ENCODE results near the gene SLC12A2. TPM values are rescaled to one million over a fixed set of nuclear protein-coding genes. Genes with fewer than 3 reads are reported as not detected.

SLC12A2 gene
- total RNA-seq, 1 donor from 2014 or later: 24.1 TPM

DNA sequence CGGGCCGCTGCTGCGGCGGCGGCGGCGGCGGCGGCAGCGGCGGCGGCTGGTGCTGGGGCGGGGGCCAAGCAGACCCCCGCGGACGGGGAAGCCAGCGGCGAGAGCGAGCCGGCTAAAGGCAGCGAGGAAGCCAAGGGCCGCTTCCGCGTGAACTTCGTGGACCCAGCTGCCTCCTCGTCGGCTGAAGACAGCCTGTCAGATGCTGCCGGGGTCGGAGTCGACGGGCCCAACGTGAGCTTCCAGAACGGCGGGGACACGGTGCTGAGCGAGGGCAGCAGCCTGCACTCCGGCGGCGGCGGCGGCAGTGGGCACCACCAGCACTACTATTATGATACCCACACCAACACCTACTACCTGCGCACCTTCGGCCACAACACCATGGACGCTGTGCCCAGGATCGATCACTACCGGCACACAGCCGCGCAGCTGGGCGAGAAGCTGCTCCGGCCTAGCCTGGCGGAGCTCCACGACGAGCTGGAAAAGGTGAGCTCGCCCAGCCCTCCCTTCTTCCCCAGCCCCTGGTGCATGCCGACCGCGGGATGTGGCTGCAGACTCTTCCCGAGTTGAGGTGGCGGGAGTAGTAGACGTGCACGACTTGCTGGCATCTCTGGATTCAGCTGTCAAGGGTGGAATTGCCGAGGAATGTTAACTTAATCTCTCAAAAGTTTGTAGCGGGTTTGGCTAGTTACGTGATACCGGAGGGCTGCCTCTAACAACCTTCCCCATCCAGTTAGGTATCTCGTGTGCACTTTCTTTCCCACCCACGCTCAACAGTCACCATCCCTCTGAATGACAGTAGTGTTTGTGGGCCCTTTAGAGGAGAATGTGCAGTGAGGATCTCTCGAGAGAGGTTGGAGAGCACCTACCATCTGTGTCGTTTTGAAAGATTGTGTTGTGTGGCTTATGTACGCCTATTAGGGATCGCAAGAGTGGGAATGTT is 932 bp downstream of the SLC12A2 start:
- Histone ChIP-seq H3K4me3 (peak overlapping the region; percentile 84), H3K27ac (peak overlapping the region; percentile 94), H3K4me1 (peaks cover 48% of the 10 kb centered on the region), H3K9me3 (no peaks in the 10 kb centered on the region), H3K36me3 (no peaks in the 10 kb centered on the region), H3K27me3 (ENCODE audit: low read depth) (no peaks in the 10 kb centered on the region)
- peak in 1 of 2 donors; percentile 2 for ATAC-seq
- no peak for TF ChIP-seq CTCF (IDR thresholded peaks at IDR 0.05)
- intact Hi-C loops (cut with DNase I): no loop called here
- peak; percentile 64 for DNase-seq

- no peak for TF ChIP-seq CTCF (IDR thresholded peaks at IDR 0.05)
- DNase-seq (no peak), ATAC-seq (no peak)
These were observed 1.8 kb downstream of the SLC12A2 start for GRCh38 chr5:128085413-128085812.

DNA sequence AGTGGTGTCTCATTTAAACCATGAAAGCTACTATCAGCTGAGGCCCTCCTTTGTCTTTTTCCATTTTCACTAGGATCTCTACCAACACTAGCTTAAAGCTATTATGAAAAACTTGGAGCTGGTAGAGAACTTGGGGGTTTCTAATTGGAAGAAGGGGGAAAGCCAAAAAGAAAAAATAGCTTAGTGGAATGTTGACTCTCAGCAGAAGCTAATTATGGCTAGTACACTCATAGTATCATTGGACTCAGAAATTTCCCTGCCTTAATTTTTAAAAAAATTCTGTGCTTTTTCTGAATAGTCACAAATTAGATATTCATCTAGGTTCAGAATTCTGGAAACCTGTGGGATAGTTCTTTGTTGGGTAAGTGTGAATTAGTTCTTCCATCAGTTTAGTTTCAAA is 8.0 kb downstream of the SLC12A2 start:
- peaks cover 5% of the 10 kb centered on the region for H3K9me3 ChIP-seq
- no peak for TF ChIP-seq CTCF (IDR thresholded peaks at IDR 0.05)
- DNase-seq: no peak
- no peaks in the 10 kb centered on the region for H3K27me3 ChIP-seq (ENCODE audit: low read depth)
- H3K4me1 ChIP-seq: peaks cover 5% of the 10 kb centered on the region
- H3K36me3 ChIP-seq: no peaks in the 10 kb centered on the region
- no peak for ATAC-seq
- intact Hi-C loops (cut with DNase I): no loop called here
- no peak overlapping the region for H3K27ac ChIP-seq
- H3K4me3 ChIP-seq: no peak overlapping the region

More at GRCh38 chr5:128085413-128085812, 1.8 kb downstream of the SLC12A2 start:
- Histone ChIP-seq H3K4me1 (peaks cover 42% of the 10 kb centered on the region), H3K27me3 (ENCODE audit: low read depth) (no peaks in the 10 kb centered on the region), H3K36me3 (no peaks in the 10 kb centered on the region), H3K27ac (no peak overlapping the region), H3K9me3 (no peaks in the 10 kb centered on the region), H3K4me3 (peak overlapping the region; percentile 84)
- intact Hi-C loops (cut with DNase I): no loop called here

DNA sequence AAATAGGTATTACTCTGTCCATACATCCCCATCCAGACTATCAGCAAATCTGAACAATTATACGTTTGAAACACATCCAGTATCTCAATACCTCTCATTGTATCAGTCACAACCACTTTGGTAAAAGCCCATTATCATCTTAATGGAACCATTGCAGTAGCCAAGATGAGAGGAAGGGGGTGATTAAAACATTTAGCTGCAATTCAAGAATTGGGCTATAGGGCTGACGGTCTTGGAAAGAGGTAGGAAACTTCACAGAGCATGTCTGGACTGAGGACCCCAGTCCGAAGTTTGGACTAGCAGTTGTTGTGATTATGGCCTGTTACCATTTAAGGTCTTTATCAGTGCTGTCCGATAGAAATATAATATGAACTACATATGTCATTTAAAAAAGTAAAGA is 8.6 kb downstream of the SLC12A2 start:
- Histone ChIP-seq H3K4me3 (no peak overlapping the region), H3K27me3 (ENCODE audit: low read depth) (no peaks in the 10 kb centered on the region), H3K27ac (no peak overlapping the region), H3K9me3 (peaks cover 10% of the 10 kb centered on the region), H3K36me3 (no peaks in the 10 kb centered on the region), H3K4me1 (no peaks in the 10 kb centered on the region)
- no peak for DNase-seq
- TF ChIP-seq CTCF (IDR thresholded peaks at IDR 0.05): no peak
- intact Hi-C loops (cut with DNase I): no loop called here
- no peak for ATAC-seq

DNA sequence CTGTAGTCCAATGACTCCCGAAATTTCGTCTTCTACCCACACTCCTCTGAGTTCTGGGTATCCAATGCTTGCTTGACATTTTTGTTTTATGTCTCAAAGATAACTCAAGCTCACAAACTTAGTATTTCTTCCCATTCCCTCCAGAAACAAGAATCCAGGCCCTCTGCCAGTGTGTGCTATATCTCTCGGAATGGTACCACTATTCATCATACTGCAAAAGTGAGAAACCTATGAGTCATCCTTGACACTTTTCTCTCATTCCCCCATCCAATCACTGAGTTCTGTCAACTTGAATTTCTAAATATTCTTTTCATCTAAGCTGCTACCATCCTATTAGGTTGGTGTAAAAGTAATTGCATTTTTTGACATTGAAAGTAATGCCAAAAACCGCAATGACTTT is 9.8 kb downstream of the SLC12A2 start:
- Histone ChIP-seq H3K4me1 (no peaks in the 10 kb centered on the region), H3K27me3 (ENCODE audit: low read depth) (no peaks in the 10 kb centered on the region), H3K36me3 (no peaks in the 10 kb centered on the region), H3K4me3 (no peak overlapping the region), H3K9me3 (peaks cover 22% of the 10 kb centered on the region), H3K27ac (no peak overlapping the region)
- DNase-seq (no peak), ATAC-seq (no peak)
- intact Hi-C loops (cut with DNase I): no loop called here
- no peak for TF ChIP-seq CTCF (IDR thresholded peaks at IDR 0.05)
